ENCODE results near the gene RGS6.

The RGS6 gene

DNA sequence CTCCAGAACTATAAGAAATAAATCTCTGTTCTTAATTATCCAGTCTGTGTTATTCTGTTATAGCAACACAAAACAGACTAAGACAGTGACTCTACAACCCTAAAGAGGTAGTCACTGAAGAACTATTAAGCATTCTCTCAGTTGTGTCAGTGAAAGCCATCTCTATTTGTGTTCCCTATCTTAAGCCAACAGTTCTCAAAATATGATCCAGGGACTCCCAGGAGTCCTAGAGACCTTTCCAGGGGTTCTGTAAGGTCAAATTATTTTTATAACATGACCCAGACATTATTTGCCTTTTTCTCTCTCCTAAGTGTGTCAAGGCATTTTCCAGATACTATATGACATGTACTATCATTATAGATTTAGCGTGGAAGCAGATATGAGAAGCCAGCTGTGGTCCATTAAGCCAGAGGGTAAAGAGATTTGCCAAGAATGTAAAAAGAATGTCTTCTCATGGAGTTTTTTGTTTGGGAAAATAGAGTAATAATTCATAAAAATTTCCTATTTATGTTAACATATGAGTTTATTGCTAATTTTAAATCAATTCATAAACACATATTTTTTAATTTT, 315.8 kb downstream of the RGS6 start:
- H3K36me3 ChIP-seq (replicated peaks), result no peaks in the 10 kb centered on the region
- in situ Hi-C loops (cut with HindIII; ENCODE audit: low pct_ligation_motif_present, low sequenced_read_pairs), result no loop called here
- H3K27me3 ChIP-seq (replicated peaks), result no peaks in the 10 kb centered on the region
- TF ChIP-seq, protein P1, sequence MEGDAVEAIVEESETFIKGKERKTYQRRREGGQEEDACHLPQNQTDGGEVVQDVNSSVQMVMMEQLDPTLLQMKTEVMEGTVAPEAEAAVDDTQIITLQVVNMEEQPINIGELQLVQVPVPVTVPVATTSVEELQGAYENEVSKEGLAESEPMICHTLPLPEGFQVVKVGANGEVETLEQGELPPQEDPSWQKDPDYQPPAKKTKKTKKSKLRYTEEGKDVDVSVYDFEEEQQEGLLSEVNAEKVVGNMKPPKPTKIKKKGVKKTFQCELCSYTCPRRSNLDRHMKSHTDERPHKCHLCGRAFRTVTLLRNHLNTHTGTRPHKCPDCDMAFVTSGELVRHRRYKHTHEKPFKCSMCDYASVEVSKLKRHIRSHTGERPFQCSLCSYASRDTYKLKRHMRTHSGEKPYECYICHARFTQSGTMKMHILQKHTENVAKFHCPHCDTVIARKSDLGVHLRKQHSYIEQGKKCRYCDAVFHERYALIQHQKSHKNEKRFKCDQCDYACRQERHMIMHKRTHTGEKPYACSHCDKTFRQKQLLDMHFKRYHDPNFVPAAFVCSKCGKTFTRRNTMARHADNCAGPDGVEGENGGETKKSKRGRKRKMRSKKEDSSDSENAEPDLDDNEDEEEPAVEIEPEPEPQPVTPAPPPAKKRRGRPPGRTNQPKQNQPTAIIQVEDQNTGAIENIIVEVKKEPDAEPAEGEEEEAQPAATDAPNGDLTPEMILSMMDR (IDR thresholded peaks at IDR 0.05; ENCODE audit: low read depth, low read length, missing control alignments), result no peak
- H3K27ac ChIP-seq, result no peak overlapping the region
- no peak for DNase-seq
- no peak overlapping the region for H3K4me3 ChIP-seq (ENCODE audit: low read depth, low read length)

DNA sequence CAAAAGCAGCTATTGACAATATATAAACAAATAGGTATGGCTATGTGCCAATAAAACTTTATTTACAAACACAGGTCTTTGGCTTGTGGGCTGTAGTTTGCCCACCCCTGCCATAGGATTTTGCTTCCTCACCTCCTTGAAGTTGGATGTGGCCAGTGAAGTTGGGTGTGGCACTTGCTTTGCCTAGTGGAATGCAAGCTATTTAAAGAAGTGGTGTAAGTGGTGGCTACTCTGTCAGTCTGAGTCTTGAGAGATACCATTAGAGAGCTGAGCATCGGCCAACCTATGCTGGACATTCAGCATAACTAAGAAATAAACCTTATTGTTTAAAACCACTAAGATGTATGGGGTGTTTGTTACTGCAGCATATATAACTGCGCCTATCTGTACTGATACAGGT, 321.3 kb downstream of the RGS6 start:
- H3K36me3 ChIP-seq (replicated peaks), result no peaks in the 10 kb centered on the region
- TF ChIP-seq, protein P1 (IDR thresholded peaks at IDR 0.05; ENCODE audit: low read depth, low read length, missing control alignments), result no peak
- in situ Hi-C loops (cut with HindIII; ENCODE audit: low pct_ligation_motif_present, low sequenced_read_pairs), result no loop called here

DNA sequence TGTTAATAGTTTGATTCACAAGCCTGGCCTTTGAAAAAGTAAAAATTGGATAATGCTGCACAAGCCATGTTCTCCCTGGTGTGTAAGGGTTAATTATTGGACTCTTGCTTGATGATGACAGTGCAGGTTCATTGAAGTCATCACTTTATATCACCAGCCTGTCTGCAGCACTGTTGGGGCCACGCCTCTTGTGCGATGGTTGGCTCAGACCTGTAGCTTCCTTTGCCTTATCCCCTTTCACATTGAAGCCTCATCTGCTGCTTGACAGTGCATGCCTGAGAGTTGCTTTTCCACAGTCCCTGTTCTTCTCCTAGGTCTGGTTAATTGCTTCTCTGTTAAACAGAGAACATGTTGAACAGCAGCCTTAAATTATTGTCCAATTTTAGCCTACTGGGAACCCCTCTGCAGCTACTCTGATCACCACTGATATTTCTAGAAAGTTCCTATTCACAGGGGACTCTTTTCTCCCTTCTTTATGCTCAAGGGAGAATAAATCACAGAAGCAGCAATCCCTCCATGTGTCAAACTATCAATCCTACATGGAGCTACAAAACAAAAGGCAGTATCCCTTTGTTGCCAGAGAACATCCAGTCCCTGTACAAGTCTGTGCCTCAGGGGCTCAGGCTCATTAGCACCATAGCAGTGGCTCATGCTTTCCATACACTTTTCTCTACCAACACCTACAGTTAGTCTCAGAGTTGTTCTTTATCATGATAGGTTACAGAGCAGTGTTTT, 322.1 kb downstream of the RGS6 start:
- TF ChIP-seq, protein P1 (IDR thresholded peaks at IDR 0.05; ENCODE audit: low read depth, low read length, missing control alignments), result no peak
- in situ Hi-C loops (cut with HindIII; ENCODE audit: low pct_ligation_motif_present, low sequenced_read_pairs), result no loop called here
- Histone ChIP-seq H3K4me3 (ENCODE audit: low read depth, low read length) (no peak overlapping the region), H3K27me3 (replicated peaks) (no peaks in the 10 kb centered on the region), H3K36me3 (replicated peaks) (no peaks in the 10 kb centered on the region), H3K27ac (no peak overlapping the region)
- DNase-seq, result no peak

More for the DNA sequence above, 321.3 kb downstream of the RGS6 start:
- Histone ChIP-seq H3K4me3 (ENCODE audit: low read depth, low read length) (no peak overlapping the region), H3K27ac (no peak overlapping the region), H3K27me3 (replicated peaks) (no peaks in the 10 kb centered on the region)
- DNase-seq, result no peak

DNA sequence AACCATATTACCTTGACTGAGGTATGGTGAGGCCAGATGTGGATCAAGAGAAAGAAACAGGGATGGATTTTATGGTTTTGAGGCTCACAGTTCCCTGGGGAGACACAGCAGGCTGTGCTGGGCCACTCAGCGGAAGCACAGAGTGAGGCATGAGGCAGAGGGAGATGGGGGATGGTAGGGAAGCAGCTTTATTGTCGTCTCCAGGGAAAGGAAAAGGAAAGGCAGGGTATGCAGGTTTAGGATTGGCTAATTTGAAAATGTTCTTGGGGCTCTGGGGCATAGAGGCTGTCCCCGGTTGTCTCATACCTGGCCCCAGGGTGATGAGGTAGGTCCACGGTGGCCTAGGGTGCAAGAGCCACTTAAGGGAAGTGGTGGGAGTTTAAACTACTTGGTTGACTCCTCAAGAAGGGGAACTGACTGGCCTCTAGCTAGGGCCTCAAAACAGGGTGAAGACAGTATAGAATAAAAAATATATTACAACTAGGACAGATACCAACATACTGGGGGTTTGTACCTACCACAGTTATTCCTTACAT, 322.8 kb downstream of the RGS6 start:
- no peak for DNase-seq
- TF ChIP-seq, protein P1 (IDR thresholded peaks at IDR 0.05; ENCODE audit: low read depth, low read length, missing control alignments), result no peak
- Histone ChIP-seq H3K36me3 (replicated peaks) (no peaks in the 10 kb centered on the region), H3K27me3 (replicated peaks) (no peaks in the 10 kb centered on the region), H3K27ac (no peak overlapping the region), H3K4me3 (ENCODE audit: low read depth, low read length) (no peak overlapping the region)
- in situ Hi-C loops (cut with HindIII; ENCODE audit: low pct_ligation_motif_present, low sequenced_read_pairs), result no loop called here

DNA sequence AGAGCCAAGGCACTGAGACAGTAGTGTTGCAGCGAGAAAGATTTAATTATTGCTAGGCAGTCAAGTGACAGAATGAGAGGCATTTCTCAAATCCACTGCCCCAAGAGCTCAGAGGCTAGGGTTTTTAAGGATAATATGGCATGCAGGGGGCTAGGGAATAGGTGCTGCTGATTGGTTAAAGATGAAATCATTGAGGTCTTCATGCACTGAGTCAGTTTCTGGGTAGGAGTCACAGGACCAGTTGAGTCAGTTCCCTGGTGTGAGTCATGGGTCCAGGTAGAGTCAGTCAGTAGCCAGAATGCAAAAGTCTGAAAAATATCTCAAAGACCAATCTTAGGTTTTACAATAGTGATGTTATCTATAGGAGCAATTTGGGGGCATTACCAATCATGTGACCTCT, 323.8 kb downstream of the RGS6 start:
- H3K36me3 ChIP-seq (replicated peaks), result no peaks in the 10 kb centered on the region
- DNase-seq, result peak; percentile 2

More for the DNA sequence above, 323.8 kb downstream of the RGS6 start:
- H3K4me3 ChIP-seq (ENCODE audit: low read depth, low read length), result no peak overlapping the region
- no peak overlapping the region for H3K27ac ChIP-seq
- TF ChIP-seq, protein P1 (IDR thresholded peaks at IDR 0.05; ENCODE audit: low read depth, low read length, missing control alignments), result no peak
- in situ Hi-C loops (cut with HindIII; ENCODE audit: low pct_ligation_motif_present, low sequenced_read_pairs), result no loop called here
- no peaks in the 10 kb centered on the region for H3K27me3 ChIP-seq (replicated peaks)

Measured in brain microvascular endothelial cell (primary cell).